ENCODE measurements around the gene UPF2. TPM values are rescaled to one million over a fixed set of nuclear protein-coding genes. Genes with fewer than 3 reads are reported as not detected.
"Not testable (repeated sequence)": the region's sequence is repeated elsewhere in the genome, so short reads cannot be mapped to it uniquely, and the experiment has no call there.

The UPF2 gene
- 10 to 100 TPM in 5 of 6 donors, 1 to 10 TPM in 1; 5.0 to 24.1 (median 15.9) TPM for polyA plus RNA-seq (ENCODE audit: low read depth in 6 of 6)

DNA sequence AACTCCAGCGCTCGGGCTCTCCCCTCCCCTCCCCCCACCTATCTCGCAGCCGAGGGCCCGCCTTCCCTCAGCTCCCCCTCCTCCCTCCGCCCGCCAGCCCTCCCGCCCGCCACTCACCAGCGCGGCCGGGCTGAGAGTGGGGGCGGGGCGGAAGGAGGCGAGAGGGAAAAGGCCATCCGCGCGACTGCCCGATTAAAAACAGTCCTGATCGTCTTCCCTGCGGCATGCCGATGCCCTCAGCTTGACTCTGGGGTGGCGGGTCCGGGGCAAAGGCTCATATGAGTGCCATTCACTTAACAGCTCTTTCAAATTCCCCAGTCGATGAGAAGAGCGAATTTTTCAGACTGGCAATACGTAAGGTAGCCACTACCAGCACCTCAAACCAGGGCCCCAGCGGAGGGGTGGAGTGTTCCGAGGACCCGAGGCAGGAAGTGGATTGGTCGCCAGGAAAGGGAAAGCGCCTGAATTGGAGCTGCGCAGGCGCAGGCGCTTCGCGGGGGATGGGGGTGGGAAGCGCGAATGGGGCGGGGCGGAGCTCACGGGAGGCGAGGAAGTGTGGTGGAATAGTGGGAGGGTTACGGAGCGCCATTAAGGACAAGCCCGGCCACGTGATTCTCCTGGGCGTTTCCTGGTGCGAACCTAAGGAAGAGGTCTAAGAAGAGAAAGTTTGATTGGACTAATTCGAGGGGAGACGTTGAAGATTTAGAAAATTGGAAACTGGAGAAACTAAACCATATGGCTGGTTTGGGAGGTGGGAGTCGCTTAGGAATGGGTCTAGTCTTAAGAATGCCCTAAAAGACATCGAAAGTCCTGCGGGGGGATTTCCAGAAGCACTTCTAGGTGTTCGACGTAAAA is at the start of gene UPF2:
UPF2 (minus strand) TSS at position 13 of the 855 bp plus-strand sequence. CDS start 7,386 bp downstream, outside the sequence.
- DNase-seq = peak; percentile 97
- H3K27me3 Mint-ChIP-seq = no peaks in the 10 kb centered on the region
- peak within 1 kb of the TSS; percentile 92 to 99 (median 97) for H3K4me3 Mint-ChIP-seq
- no peaks in the 10 kb centered on the region for H3K36me3 Mint-ChIP-seq
- H3K27ac Mint-ChIP-seq = peak within 1 kb of the TSS; percentile 99 to 100 (median 100)
- no peaks in the 10 kb centered on the region for H3K9me3 Mint-ChIP-seq
- H3K4me1 Mint-ChIP-seq = peaks cover 31 to 41% (median 34%) of the 10 kb centered on the region in 3 donors
- ATAC-seq (ENCODE audit: low read depth in 2 of 2) = peak; percentile 68 to 81

DNA sequence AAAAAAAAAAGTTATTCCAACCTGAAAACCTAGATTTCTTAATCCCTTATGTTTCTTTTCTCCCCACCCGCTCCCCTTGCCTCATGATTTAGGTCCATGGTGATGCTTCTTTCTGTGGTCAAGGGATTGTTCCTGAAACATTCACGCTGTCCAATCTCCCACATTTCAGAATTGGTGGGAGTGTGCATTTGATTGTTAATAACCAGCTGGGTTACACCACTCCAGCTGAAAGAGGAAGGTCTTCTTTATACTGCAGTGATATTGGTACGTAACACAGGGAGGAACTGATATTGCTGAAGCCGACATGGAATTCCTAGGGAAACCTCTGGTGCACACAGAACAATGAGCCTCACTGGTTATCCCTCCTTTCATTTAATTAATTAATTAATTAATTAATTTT is 48.8 kb upstream of the UPF2 start:
- Mint-ChIP-seq H3K36me3 (peaks cover 17 to 19% of the 10 kb centered on the region in 2 donors), H3K4me1 (peaks cover 0 to 6% (median 4%) of the 10 kb centered on the region in 3 donors), H3K27ac (no peak overlapping the region), H3K9me3 (peaks cover 0 to 2% (median 0%) of the 10 kb centered on the region in 7 donors), H3K27me3 (no peaks in the 10 kb centered on the region), H3K4me3 (no peak overlapping the region)
- no peak for DNase-seq
- no peak for ATAC-seq (ENCODE audit: low read depth in 2 of 2)

DNA sequence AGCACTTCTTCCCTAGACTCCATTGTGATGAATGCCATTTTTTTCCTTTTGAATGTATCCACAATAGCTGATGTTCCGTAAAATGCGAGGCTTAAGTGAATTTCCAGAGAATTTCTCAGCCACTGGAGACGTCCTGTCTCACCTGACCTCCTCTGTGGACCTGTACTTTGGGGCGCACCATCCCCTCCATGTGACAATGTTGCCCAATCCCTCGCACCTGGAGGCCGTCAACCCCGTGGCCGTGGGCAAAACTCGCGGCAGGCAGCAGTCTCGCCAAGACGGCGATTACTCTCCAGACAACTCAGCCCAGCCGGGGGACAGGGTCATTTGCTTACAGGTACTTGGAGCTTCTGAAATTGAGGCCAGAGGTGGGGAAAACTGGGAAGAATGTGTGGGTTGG is 46.3 kb upstream of the UPF2 start:
- Mint-ChIP-seq H3K27me3 (no peaks in the 10 kb centered on the region), H3K27ac (peak overlapping the region in 4 of 6 donors; percentile 44 to 78 (median 58)), H3K9me3 (peaks cover 0 to 2% (median 0%) of the 10 kb centered on the region in 7 donors), H3K4me3 (peak overlapping the region in 1 of 8 donors; percentile 15), H3K4me1 (peaks cover 0 to 6% (median 4%) of the 10 kb centered on the region in 3 donors), H3K36me3 (peaks cover 17 to 19% of the 10 kb centered on the region in 2 donors)
- DNase-seq (no peak), ATAC-seq (ENCODE audit: low read depth in 2 of 2) (no peak)

DNA sequence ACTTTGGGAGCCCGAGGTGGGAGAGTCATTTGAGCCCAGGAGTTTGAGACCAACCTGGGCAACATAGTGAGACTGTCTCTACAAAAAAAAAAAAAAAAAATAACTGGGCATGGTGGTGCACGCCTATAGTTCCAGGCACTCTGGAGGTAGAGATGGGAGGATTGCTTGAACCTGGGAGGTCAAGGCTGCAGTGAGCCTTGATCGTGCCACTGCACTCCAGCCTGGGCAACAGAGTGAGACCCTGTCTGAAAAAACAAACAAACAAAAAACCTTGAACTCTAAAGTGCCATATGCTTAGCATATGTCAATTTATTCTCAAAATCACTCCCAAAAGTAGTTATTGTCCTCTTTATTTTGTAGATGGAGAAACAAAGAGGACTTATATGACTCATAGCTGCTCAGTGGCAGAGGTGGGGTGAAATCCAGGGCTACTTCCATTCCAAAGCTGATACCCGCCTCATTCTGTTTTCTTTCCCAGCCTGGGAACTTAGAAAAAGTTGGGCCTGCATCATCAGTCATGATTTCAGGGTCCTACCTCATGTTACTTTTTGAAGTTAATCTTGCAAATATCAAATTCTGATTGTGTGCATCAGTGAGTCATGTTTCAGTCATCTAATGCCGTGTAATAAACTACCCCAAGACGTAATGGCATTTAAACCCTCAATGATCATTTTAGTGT is 39.4 kb upstream of the UPF2 start:
- Mint-ChIP-seq H3K27ac (peak overlapping the region in 3 of 6 donors; percentile 15 to 78 (median 47)), H3K27me3 (no peaks in the 10 kb centered on the region), H3K4me1 (peaks cover 18 to 31% (median 28%) of the 10 kb centered on the region in 3 donors), H3K9me3 (no peaks in the 10 kb centered on the region), H3K36me3 (peaks cover 0 to 1% of the 10 kb centered on the region in 2 donors), H3K4me3 (no peak overlapping the region)
- DNase-seq (no peak), ATAC-seq (ENCODE audit: low read depth in 2 of 2) (no peak)

GRCh38 chr10:12081470-12081869 is 38.9 kb upstream of the UPF2 start:
- Mint-ChIP-seq H3K36me3 (no peaks in the 10 kb centered on the region), H3K4me1 (peaks cover 18 to 31% (median 28%) of the 10 kb centered on the region in 3 donors)

GRCh38 chr10:12077580-12078180 is 35.1 kb upstream of the UPF2 start:
- Mint-ChIP-seq H3K27me3 (no peaks in the 10 kb centered on the region), H3K4me1 (peaks cover 26 to 60% (median 49%) of the 10 kb centered on the region in 3 donors), H3K4me3 (peak overlapping the region; percentile 39 to 88 (median 76)), H3K27ac (peak overlapping the region; percentile 92 to 98 (median 96)), H3K9me3 (peaks cover 0 to 2% (median 0%) of the 10 kb centered on the region in 7 donors), H3K36me3 (no peaks in the 10 kb centered on the region)
- DNase-seq (peak; percentile 60), ATAC-seq (ENCODE audit: low read depth in 2 of 2) (peak; percentile 71)

More at GRCh38 chr10:12081470-12081869, 38.9 kb upstream of the UPF2 start:
- no peak for DNase-seq
- Mint-ChIP-seq H3K27ac (peak overlapping the region in 2 of 6 donors; percentile 32 to 71), H3K27me3 (no peaks in the 10 kb centered on the region), H3K4me3 (no peak overlapping the region), H3K9me3 (no peaks in the 10 kb centered on the region)
- no peak for ATAC-seq (ENCODE audit: low read depth in 2 of 2)

DNA sequence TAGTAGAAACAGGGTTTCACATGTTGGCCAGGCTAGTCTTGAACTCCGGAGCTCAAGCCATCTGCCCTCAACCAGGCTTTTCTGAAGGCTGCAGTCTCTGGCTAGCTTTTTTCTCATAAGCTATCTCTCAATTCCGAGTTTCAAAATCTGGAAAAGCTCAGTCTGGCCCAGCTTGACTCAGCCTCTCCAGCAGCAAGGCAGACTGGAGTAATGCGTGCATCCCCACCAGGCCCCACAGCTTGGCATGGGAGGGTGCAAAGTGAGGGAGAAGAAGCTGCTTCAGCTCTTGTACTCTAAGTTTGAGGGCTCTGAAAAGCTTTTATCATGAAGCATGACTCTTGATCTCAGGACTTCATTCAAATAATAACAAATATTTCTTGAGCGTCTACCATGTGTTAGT is 30.9 kb upstream of the UPF2 start:
- H3K4me3 Mint-ChIP-seq = peak overlapping the region in 2 of 8 donors; percentile 20 to 72
- H3K4me1 Mint-ChIP-seq = peaks cover 27 to 71% (median 56%) of the 10 kb centered on the region in 3 donors
- H3K9me3 Mint-ChIP-seq = peaks cover 0 to 2% (median 0%) of the 10 kb centered on the region in 7 donors
- H3K36me3 Mint-ChIP-seq = no peaks in the 10 kb centered on the region
- peak overlapping the region in 5 of 6 donors; percentile 44 to 96 (median 92) for H3K27ac Mint-ChIP-seq
- no peaks in the 10 kb centered on the region for H3K27me3 Mint-ChIP-seq
- no peak for ATAC-seq (ENCODE audit: low read depth in 2 of 2)
- no peak for DNase-seq

GRCh38 chr10:12071441-12071840 is 28.8 kb upstream of the UPF2 start:
- not testable (repeated sequence) for DNase-seq; H3K27ac Mint-ChIP-seq; ATAC-seq (ENCODE audit: low read depth in 2 of 2); H3K36me3 Mint-ChIP-seq; H3K9me3 Mint-ChIP-seq; H3K27me3 Mint-ChIP-seq
- peak overlapping the region in 3 of 8 donors; percentile 59 to 97 (median 70) for H3K4me3 Mint-ChIP-seq
- peaks cover 18 to 61% (median 44%) of the 10 kb centered on the region in 3 donors for H3K4me1 Mint-ChIP-seq

DNA sequence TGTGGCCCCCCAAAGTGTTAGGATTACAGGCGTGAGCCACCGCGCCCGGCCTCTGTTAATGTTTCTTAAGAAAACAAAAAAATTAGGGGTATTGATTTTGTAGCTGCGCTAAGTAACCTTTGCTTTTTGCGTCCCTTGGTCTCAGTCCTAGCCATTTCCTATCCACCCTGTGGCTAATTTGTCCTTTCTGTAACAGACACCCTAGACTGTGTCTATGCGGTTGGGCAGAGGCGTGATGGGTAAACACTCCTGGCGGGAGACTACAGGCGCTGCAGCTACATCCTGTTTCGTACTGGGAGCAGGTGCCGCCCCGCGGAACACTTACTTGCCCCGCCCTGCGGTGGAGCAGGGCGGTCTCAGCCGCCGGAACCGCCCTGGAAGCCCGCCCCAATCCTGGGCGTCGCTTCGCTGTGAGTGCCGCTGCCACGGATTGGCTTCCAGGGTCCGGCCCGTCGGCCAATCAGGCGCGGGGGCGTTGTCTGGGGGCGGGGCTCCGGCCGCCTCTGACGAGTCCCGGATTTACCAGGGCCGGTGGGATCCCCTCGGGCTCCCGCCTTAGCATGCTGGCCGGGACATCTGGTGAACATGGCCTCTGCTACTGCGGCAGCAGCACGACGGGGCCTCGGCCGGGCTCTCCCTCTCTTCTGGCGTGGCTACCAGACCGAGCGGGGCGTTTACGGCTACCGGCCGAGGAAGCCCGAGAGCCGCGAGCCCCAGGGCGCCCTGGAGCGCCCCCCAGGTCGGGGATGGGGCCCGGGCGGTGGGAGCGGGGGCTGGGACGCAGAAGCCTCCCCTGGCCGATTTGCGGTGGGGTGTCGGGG is 26.1 kb upstream of the UPF2 start, which contains the start of gene DHTKD1:
DHTKD1 (plus strand) TSS at position 506 of the 821 bp plus-strand sequence; CDS start at position 586, 80 bp downstream.
- Mint-ChIP-seq H3K36me3 (no peaks in the 10 kb centered on the region), H3K9me3 (no peaks in the 10 kb centered on the region), H3K27me3 (no peaks in the 10 kb centered on the region), H3K27ac (peak within 1 kb of the TSS; percentile 90 to 99 (median 98)), H3K4me1 (peaks cover 13 to 42% (median 29%) of the 10 kb centered on the region in 3 donors), H3K4me3 (peak within 1 kb of the TSS; percentile 81 to 98 (median 94))
- ATAC-seq (ENCODE audit: low read depth in 2 of 2) = peak; percentile 95
- DNase-seq = peak; percentile 99

- peak overlapping the region in 3 of 8 donors; percentile 34 to 69 (median 54) for H3K4me3 Mint-ChIP-seq
- no peak for DNase-seq
- no peaks in the 10 kb centered on the region for H3K27me3 Mint-ChIP-seq
- no peaks in the 10 kb centered on the region for H3K36me3 Mint-ChIP-seq
- no peaks in the 10 kb centered on the region for H3K9me3 Mint-ChIP-seq
- peaks cover 11 to 30% (median 23%) of the 10 kb centered on the region in 3 donors for H3K4me1 Mint-ChIP-seq
- H3K27ac Mint-ChIP-seq = peak overlapping the region in 4 of 6 donors; percentile 67 to 98 (median 89)
- no peak for ATAC-seq (ENCODE audit: low read depth in 2 of 2)
Observed at GRCh38 chr10:12067336-12067735, 24.7 kb upstream of the UPF2 start.

GRCh38 chr10:12063483-12063818 is 20.8 kb upstream of the UPF2 start:
- no peak overlapping the region for H3K4me3 Mint-ChIP-seq
- no peak for ATAC-seq (ENCODE audit: low read depth in 2 of 2)
- peaks cover 0 to 5% (median 3%) of the 10 kb centered on the region in 3 donors for H3K4me1 Mint-ChIP-seq
- no peak overlapping the region for H3K27ac Mint-ChIP-seq
- no peaks in the 10 kb centered on the region for H3K9me3 Mint-ChIP-seq
- no peaks in the 10 kb centered on the region for H3K36me3 Mint-ChIP-seq
- no peaks in the 10 kb centered on the region for H3K27me3 Mint-ChIP-seq
- DNase-seq = no peak

GRCh38 chr10:12062754-12063482 is 20.3 kb upstream of the UPF2 start:
- no peak overlapping the region for H3K27ac Mint-ChIP-seq
- ATAC-seq (ENCODE audit: low read depth in 2 of 2) (no peak), DNase-seq (no peak)
- H3K4me1 Mint-ChIP-seq = no peaks in the 10 kb centered on the region
- no peaks in the 10 kb centered on the region for H3K36me3 Mint-ChIP-seq
- H3K4me3 Mint-ChIP-seq = peak overlapping the region in 2 of 8 donors; percentile 30 to 37
- no peaks in the 10 kb centered on the region for H3K9me3 Mint-ChIP-seq
- H3K27me3 Mint-ChIP-seq = no peaks in the 10 kb centered on the region
